Measurements from ENCODE around the gene ITGA4. TPM values are rescaled to one million over a fixed set of nuclear protein-coding genes. Genes with fewer than 3 reads are reported as not detected.

Gene ITGA4
- total and polyA plus RNA-seq, 11 donors = 0.23 to 16.5 (median 1.7) TPM

GRCh38 chr2:181542170-181542569, 85.0 kb downstream of the ITGA4 start:
- no peaks in the 10 kb centered on the region for H3K27me3 ChIP-seq

GRCh38 chr2:181546086-181546485, 88.9 kb downstream of the ITGA4 start:
- no peak for ATAC-seq
- DNase-seq = no peak
- H3K4me3 ChIP-seq = no peak overlapping the region
- H3K36me3 ChIP-seq = no peaks in the 10 kb centered on the region
- no peaks in the 10 kb centered on the region for H3K4me1 ChIP-seq
- intact Hi-C loops (cut with DNase I) = no loop called here
- no peaks in the 10 kb centered on the region for H3K9me3 ChIP-seq
- no peak overlapping the region for H3K27ac ChIP-seq
- WGBS, 4 donors = 60 to 69% (median 62%) methylated on average over 3 of the region's 3 CpGs
- TF ChIP-seq POLR2A (IDR thresholded peaks at IDR 0.05) (no peak), CTCF (IDR thresholded peaks at IDR 0.05) (no peak)
- H3K27me3 ChIP-seq = no peaks in the 10 kb centered on the region

More at GRCh38 chr2:181542170-181542569, 85.0 kb downstream of the ITGA4 start:
- no peaks in the 10 kb centered on the region for H3K4me1 ChIP-seq
- 80 to 92% (median 87%) methylated on average over 2 of the region's 2 CpGs for WGBS, 4 donors
- H3K27ac ChIP-seq = no peak overlapping the region
- no peak for DNase-seq
- no peak for TF ChIP-seq CTCF (IDR thresholded peaks at IDR 0.05)
- H3K4me3 ChIP-seq = no peak overlapping the region
- H3K9me3 ChIP-seq = no peaks in the 10 kb centered on the region
- intact Hi-C loops (cut with DNase I) = no loop called here
- H3K36me3 ChIP-seq = peaks cover 0 to 8% (median 0%) of the 10 kb centered on the region in 9 donors
- no peak for ATAC-seq

- Histone ChIP-seq H3K9me3 (no peaks in the 10 kb centered on the region), H3K4me1 (no peaks in the 10 kb centered on the region), H3K4me3 (no peak overlapping the region), H3K36me3 (no peaks in the 10 kb centered on the region), H3K27me3 (no peaks in the 10 kb centered on the region), H3K27ac (no peak overlapping the region)
- ATAC-seq (no peak), DNase-seq (no peak)
- intact Hi-C loops (cut with DNase I) = no loop called here
- TF ChIP-seq CTCF (IDR thresholded peaks at IDR 0.05) (no peak), POLR2A (IDR thresholded peaks at IDR 0.05) (no peak)
- WGBS, 4 donors = 37 to 53% (median 51%) methylated on average over 1 of the region's 1 CpG
Observed at GRCh38 chr2:181552808-181553207, 95.6 kb downstream of the ITGA4 start.

- intact Hi-C loops (cut with DNase I) = no loop called here
- Histone ChIP-seq H3K27ac (no peak overlapping the region), H3K9me3 (no peaks in the 10 kb centered on the region), H3K27me3 (no peaks in the 10 kb centered on the region), H3K36me3 (no peaks in the 10 kb centered on the region), H3K4me1 (no peaks in the 10 kb centered on the region), H3K4me3 (no peak overlapping the region)
- 88 to 92% (median 90%) methylated on average over 2 of the region's 2 CpGs for WGBS, 4 donors
- no peak for DNase-seq
- TF ChIP-seq CTCF (IDR thresholded peaks at IDR 0.05) (no peak), POLR2A (IDR thresholded peaks at IDR 0.05) (no peak)
- no peak for ATAC-seq
Observed at GRCh38 chr2:181553244-181553643, 96.1 kb downstream of the ITGA4 start.
